NK-92 (cell line): ENCODE results near the gene RAB3GAP2.
"Not testable (repeated sequence)": the region's sequence is repeated elsewhere in the genome, so short reads cannot be mapped to it uniquely, and the experiment has no call there.

ENCODE experiments used
- DNase-seq: peaks from one replicate; lab custom pipeline; 2025; ENCODE audit not compliant: unreplicated experiment; lab: John Stamatoyannopoulos, UW

Gene RAB3GAP2

DNA sequence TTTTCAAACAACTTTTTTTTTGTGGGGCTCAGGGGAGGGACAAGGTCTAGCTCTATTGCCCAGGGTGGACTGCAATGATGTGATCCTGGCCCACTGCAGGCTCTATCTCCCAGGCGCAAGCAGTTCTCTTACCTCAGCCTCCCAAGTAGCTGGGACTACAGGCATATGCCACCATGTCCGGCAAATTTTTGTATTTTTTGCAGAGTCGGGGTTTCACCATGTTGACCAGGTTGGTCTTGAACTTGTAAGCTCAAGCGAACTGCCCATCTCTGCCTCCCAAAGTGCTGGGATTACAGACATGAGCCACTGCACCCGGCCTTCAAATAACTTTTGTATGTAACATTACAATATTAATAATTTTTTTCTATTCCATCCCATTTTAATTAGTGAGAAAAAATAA is 33.0 kb downstream of the RAB3GAP2 start:
- no peak for DNase-seq

- DNase-seq = not testable (repeated sequence)
Observed at GRCh38 chr1:220236278-220236677, 36.0 kb downstream of the RAB3GAP2 start.

- DNase-seq = no peak
Observed at GRCh38 chr1:220235462-220235861, 36.8 kb downstream of the RAB3GAP2 start.

DNA sequence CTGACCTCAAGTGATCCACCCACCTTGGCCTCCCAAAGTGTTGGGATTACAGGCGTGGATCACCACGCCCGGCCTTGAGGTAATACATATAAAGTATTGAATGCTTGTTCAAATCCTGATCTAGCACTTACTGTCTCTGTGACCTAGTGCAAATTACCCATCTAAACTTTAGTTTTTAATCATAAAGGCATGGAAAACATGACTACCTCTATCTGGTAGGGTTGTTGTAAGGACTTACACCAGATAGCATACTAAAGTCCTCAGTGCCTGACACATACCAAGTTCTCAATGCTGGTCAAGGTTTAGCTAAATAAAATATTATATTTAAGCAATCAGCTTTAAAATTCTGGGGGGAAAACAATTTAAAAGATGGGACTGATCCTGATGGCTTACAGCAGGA is 38.3 kb downstream of the RAB3GAP2 start:
- DNase-seq = no peak

DNA sequence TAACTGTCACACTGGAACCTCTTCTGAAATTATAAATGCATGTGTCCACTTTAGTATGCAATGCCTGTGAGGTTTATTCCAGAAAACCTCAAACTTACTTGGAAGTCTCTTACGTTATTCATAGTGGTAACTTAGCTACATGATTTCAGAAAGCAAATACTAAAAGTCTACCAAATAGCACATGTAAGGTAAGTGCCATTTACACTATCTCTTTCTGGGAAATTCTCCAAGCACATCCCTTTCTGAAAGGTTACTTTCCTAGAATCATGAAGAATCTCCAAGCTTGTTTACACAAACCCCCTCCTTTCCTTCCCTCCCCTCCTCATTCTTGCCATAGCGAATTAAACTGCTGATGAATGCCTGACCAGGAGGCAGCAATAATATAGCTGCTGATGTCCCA is 42.5 kb downstream of the RAB3GAP2 start:
- DNase-seq = no peak

DNA sequence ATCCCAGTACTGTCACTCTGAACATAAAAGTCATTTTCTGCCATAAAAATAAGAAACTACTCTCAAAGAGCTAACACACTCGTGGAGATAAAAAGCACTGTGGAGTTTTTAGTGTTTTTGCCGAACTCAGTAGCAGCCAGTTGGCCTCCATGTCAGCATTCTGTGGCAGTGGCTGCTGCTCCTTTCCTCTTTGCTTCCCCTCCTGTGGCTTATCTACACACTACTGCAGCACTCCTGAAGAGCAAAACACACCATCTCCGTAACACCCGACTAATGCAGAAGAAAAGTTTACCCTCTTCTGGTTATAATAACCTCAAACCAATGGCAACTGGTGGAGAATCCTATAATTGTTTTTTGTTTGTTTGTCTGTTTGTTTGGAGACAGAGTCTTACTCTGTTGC is 44.9 kb downstream of the RAB3GAP2 start:
- DNase-seq = no peak

- no peak for DNase-seq
Observed at GRCh38 chr1:220226752-220227151, 45.5 kb downstream of the RAB3GAP2 start.

GRCh38 chr1:220225957-220226356 is 46.3 kb downstream of the RAB3GAP2 start:
- no peak for DNase-seq

DNA sequence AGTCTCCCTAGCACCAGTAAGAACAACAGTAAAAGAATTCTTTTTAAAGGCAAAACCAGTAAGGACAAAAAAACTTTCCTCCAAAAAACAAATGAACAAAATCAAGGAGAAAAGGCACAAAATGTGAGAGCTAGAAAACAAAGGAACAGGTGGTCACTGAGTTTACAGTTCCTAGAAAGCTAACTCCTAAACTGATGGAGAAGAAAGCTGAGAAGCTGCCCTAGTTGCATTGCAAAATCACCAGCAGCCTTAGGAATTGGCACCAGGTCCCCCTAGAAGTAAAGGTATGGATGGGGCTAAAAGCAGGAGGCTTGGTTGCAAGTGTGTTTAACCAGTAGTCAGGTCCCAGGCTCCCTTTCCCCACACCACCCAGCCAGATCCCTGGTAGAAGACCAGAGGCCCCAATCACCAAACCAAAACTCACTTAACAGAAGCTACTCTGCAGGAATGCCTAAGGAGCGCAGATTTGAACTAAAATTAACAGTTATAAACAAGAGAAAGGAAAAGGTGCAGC is 47.6 kb downstream of the RAB3GAP2 start:
- no peak for DNase-seq

DNA sequence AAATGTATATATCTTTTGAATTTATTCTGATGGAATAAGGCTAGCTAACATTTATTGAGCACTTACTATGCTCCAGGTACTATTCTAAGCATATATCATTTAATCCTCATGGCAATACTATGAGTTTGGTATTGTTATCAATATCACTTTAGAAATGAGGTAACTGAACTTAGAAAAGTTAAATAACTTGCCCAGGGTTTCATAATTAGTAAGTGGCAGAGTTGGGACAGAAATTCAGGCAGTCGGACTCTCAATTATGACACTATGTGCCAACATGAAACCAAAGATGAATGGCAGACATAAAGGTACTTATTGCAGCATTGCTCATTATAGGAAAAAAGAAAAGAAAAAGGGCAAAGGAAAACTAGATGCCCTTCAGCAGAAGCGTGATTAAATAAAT is 48.2 kb downstream of the RAB3GAP2 start:
- no peak for DNase-seq

GRCh38 chr1:220222939-220223338 is 49.3 kb downstream of the RAB3GAP2 start:
- no peak for DNase-seq

- no peak for DNase-seq
Observed at GRCh38 chr1:220221670-220222069, 50.6 kb downstream of the RAB3GAP2 start.

GRCh38 chr1:220221269-220221668 is 51.0 kb downstream of the RAB3GAP2 start:
- no peak for DNase-seq

GRCh38 chr1:220220699-220221040 is 51.6 kb downstream of the RAB3GAP2 start:
- DNase-seq = not testable (repeated sequence)

- no peak for DNase-seq
Observed at GRCh38 chr1:220219865-220220698, 52.2 kb downstream of the RAB3GAP2 start.

GRCh38 chr1:220219136-220219442 is 53.2 kb downstream of the RAB3GAP2 start:
- DNase-seq = no peak

GRCh38 chr1:220218397-220219135 is 53.7 kb downstream of the RAB3GAP2 start:
- DNase-seq = not testable (repeated sequence)

DNA sequence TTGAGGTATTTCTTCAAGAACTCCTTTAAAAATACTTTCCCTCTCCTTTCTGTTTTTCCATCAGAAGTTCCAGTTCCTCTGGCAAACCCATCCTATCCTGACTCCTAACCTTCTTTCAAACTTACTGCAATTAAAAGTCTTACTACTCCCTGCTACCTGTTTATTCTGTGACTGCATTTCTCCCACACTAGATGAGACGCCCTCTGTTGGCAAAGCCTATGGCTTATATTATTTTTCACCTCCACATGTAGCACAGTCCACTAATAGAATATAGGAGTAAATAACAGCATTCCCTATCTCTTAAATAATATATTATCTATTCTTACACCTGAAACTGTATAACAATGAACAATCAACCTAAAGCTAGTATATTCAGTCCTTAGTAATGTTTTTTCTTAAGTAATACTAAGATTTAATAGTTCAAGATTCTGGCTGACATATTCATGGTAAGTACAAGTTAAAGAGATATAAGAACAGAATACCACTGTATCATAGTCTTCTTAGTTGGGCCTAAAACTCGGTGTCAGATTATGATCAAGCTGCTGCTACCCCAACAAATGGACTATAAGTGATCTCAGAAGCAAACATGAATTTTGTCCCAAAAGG is 54.8 kb downstream of the RAB3GAP2 start:
- no peak for DNase-seq

DNA sequence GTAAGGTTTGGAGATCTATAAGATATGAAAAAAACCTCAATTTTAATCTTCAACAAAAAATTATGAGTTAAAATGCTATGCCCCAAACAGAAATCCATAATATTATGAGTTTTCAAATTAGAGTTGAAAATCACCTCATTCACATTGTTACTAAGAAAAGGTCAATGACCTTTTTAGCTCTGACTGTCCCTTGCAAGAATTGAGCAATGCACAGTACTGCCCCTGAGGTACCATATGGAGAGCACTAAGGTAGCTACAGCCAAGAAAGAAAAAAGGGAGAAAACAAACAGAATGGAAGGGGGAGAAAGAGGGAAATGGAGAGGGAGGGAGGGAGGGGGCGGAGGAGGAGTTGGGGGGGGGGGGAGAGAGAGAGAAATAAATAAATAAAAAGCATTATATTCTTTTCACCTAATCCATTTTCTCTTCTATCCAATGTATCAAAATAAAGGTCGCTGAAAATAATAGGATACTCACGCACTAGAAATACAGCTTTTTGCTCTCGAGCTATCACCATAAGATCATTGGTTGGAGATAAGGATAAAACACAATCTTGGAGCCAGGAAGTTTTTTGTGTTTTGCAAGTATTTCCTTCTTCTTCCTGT is 58.8 kb downstream of the RAB3GAP2 start:
- DNase-seq = no peak

DNA sequence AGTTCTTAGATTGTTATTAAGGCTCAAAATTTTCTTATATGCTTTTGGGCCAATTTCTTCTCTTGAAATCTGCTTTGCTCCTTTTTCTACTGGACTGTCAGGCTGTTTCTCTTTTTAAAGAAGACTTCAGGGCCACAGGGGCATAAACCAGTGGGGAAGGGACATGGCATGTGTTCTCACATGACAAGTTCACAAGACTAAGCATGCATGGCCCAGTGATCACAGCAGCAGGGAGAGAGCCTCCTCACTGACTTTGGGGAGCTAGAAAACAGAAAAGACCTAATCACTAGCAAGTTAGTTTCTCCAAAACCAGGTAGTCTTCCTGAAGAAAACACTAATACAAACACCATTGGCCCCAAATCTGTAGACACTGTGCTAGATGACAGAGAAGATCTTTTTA is 64.8 kb downstream of the RAB3GAP2 start:
- DNase-seq = no peak

DNA sequence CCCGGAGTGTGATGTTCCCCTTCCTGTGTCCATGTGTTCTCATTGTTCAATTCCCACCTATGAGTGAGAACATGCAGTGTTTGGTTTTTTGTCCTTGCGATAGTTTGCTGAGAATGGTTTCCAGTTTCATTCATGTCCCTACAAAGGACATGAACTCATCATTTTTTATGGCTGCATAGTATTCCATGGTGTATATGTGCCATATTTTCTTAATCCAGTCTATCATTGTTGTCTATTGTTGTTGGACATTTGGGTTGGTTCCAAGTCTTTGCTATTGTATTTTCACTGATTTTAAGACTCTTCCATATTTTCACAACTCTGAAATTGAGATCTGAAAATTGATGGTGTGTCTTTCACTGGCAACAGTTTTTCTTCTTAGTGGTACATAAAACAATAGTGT is 67.5 kb downstream of the RAB3GAP2 start:
- DNase-seq = not testable (repeated sequence)

- no peak for DNase-seq
Observed at GRCh38 chr1:220203816-220204215, 68.4 kb downstream of the RAB3GAP2 start.
